ENCODE data around the gene SHQ1.
"Not testable (repeated sequence)": the region's sequence is repeated elsewhere in the genome, so short reads cannot be mapped to it uniquely, and the experiment has no call there.

SHQ1 gene

GRCh38 chr3:72725229-72725628, 123.0 kb downstream of the SHQ1 start:
- H3K4me3 ChIP-seq (ENCODE audit: low read length), result no peak overlapping the region
- no peak for DNase-seq (ENCODE audit: low read depth)
- TF ChIP-seq CTCF (conservative IDR thresholded peaks at IDR 0.05; ENCODE audit: low read depth, low read length), result no peak

GRCh38 chr3:72724070-72724469, 124.2 kb downstream of the SHQ1 start:
- TF ChIP-seq CTCF (conservative IDR thresholded peaks at IDR 0.05; ENCODE audit: low read depth, low read length), result no peak

GRCh38 chr3:72722930-72723726, 125.1 kb downstream of the SHQ1 start:
- no peak for TF ChIP-seq CTCF (conservative IDR thresholded peaks at IDR 0.05; ENCODE audit: low read depth, low read length)
- peak; percentile 78 for DNase-seq (ENCODE audit: low read depth)

More at GRCh38 chr3:72724070-72724469, 124.2 kb downstream of the SHQ1 start:
- no peak overlapping the region for H3K4me3 ChIP-seq (ENCODE audit: low read length)
- DNase-seq (ENCODE audit: low read depth), result no peak

GRCh38 chr3:72721683-72722381, 126.4 kb downstream of the SHQ1 start:
- TF ChIP-seq CTCF (conservative IDR thresholded peaks at IDR 0.05; ENCODE audit: low read depth, low read length), result no peak
- DNase-seq (ENCODE audit: low read depth), result no peak
- no peak overlapping the region for H3K4me3 ChIP-seq (ENCODE audit: low read length)

More at GRCh38 chr3:72722930-72723726, 125.1 kb downstream of the SHQ1 start:
- H3K4me3 ChIP-seq (ENCODE audit: low read length), result no peak overlapping the region

- DNase-seq (ENCODE audit: low read depth), result no peak
- TF ChIP-seq CTCF (conservative IDR thresholded peaks at IDR 0.05; ENCODE audit: low read depth, low read length), result no peak
- no peak overlapping the region for H3K4me3 ChIP-seq (ENCODE audit: low read length)
These were observed 127.7 kb downstream of the SHQ1 start for GRCh38 chr3:72720566-72720965.

- H3K4me3 ChIP-seq (ENCODE audit: low read length), result no peak overlapping the region
- TF ChIP-seq CTCF (conservative IDR thresholded peaks at IDR 0.05; ENCODE audit: low read depth, low read length), result no peak
- DNase-seq (ENCODE audit: low read depth), result no peak
These were observed 129.1 kb downstream of the SHQ1 start for GRCh38 chr3:72719137-72719536.

- not testable (repeated sequence) for DNase-seq (ENCODE audit: low read depth); H3K4me3 ChIP-seq (ENCODE audit: low read length)
These were observed 134.1 kb downstream of the SHQ1 start for GRCh38 chr3:72714135-72714534.

- not testable (repeated sequence) for H3K4me3 ChIP-seq (ENCODE audit: low read length); DNase-seq (ENCODE audit: low read depth)
These were observed 137.8 kb downstream of the SHQ1 start for GRCh38 chr3:72710471-72710870.

Measured in retinal pigment epithelial cell (primary cell).